GM19043 (cell line): Measurements from ENCODE around the gene MACROD2.
"Not testable (repeated sequence)": the region's sequence is repeated elsewhere in the genome, so short reads cannot be mapped to it uniquely, and the experiment has no call there.

Experiments
- ATAC-seq: cut with Tn5 transposase; IDR thresholded peaks from one replicate; pipeline ENCODE4 v1.9.1; 2021; ENCODE audit warnings: low read depth; ENCODE audit not compliant: unreplicated experiment

MACROD2 gene

GRCh38 chr20:15162079-15162647 lies 1166.8 kb downstream of the MACROD2 start:
- peak; percentile 64 for ATAC-seq

GRCh38 chr20:15163632-15164031 lies 1168.3 kb downstream of the MACROD2 start:
- ATAC-seq = no peak

- no peak for ATAC-seq
These were observed 1169.4 kb downstream of the MACROD2 start for GRCh38 chr20:15164726-15165125.

- ATAC-seq = no peak
These were observed 1171.4 kb downstream of the MACROD2 start for GRCh38 chr20:15166744-15167143.

GRCh38 chr20:15171016-15171415 lies 1175.7 kb downstream of the MACROD2 start:
- ATAC-seq = no peak

- no peak for ATAC-seq
These were observed 1181.6 kb downstream of the MACROD2 start for GRCh38 chr20:15176929-15177328.

- ATAC-seq = no peak
These were observed 1183.3 kb downstream of the MACROD2 start for GRCh38 chr20:15178581-15178980.

GRCh38 chr20:15179381-15179780 lies 1184.1 kb downstream of the MACROD2 start:
- ATAC-seq = no peak

- no peak for ATAC-seq
These were observed 1184.5 kb downstream of the MACROD2 start for GRCh38 chr20:15179781-15180180.

- ATAC-seq = no peak
These were observed 1190.0 kb downstream of the MACROD2 start for GRCh38 chr20:15185322-15185721.

- ATAC-seq = no peak
These were observed 1190.6 kb downstream of the MACROD2 start for GRCh38 chr20:15185913-15186312.

GRCh38 chr20:15187612-15188011 lies 1192.3 kb downstream of the MACROD2 start:
- no peak for ATAC-seq

- ATAC-seq = no peak
These were observed 1193.1 kb downstream of the MACROD2 start for GRCh38 chr20:15188415-15188814.

GRCh38 chr20:15191082-15191723 lies 1195.9 kb downstream of the MACROD2 start:
- ATAC-seq = no peak

GRCh38 chr20:15195378-15195777 lies 1200.1 kb downstream of the MACROD2 start:
- ATAC-seq = no peak

GRCh38 chr20:15196547-15197255 lies 1201.4 kb downstream of the MACROD2 start:
- ATAC-seq = peak; percentile 46

GRCh38 chr20:15198017-15198416 lies 1202.7 kb downstream of the MACROD2 start:
- not testable (repeated sequence) for ATAC-seq

GRCh38 chr20:15199698-15200097 lies 1204.4 kb downstream of the MACROD2 start:
- peak; percentile 40 for ATAC-seq

GRCh38 chr20:15200147-15200565 lies 1204.8 kb downstream of the MACROD2 start:
- peak; percentile 70 for ATAC-seq

- ATAC-seq = no peak
These were observed 1206.3 kb downstream of the MACROD2 start for GRCh38 chr20:15201602-15202001.

- ATAC-seq = no peak
These were observed 1208.9 kb downstream of the MACROD2 start for GRCh38 chr20:15204234-15204633.

GRCh38 chr20:15205028-15205427 lies 1209.7 kb downstream of the MACROD2 start:
- ATAC-seq = no peak
